HEK293T (cell line): ENCODE data around the gene PLEKHG2.
"Not testable (repeated sequence)": the region's sequence is repeated elsewhere in the genome, so short reads cannot be mapped to it uniquely, and the experiment has no call there.

Experiments
- CTCF ChIA-PET: fragments of 350-600 bp; formaldehyde crosslinking; extraction: SDS; loops from one replicate; lab custom pipeline; 2021; ENCODE audit warnings: antibody characterized with exemption, inconsistent platforms; lab: Yijun Ruan, JAX
- POLR2A ChIA-PET: fragments of 350-600 bp; formaldehyde crosslinking; extraction: SDS; loops from one replicate; lab custom pipeline; 2020; ENCODE audit warnings: antibody characterized with exemption, inconsistent platforms; lab: Yijun Ruan, JAX
- DNase-seq: peaks from one replicate; pipeline ENCODE4 v3.0.0; 2012; ENCODE audit warnings: mixed read lengths; ENCODE audit errors: extremely low spot score
- ARNT ChIP-seq: fragments of 450-650 bp; IDR thresholded peaks from 2 replicates; pipeline ENCODE4 v1.6.1; 2017; ENCODE audit warnings: mild to moderate bottlenecking
- BHLHE40 ChIP-seq: fragments of 450-650 bp; IDR thresholded peaks from 2 replicates; pipeline ENCODE4 v1.6.1; 2016; ENCODE audit warnings: mild to moderate bottlenecking, moderate library complexity, borderline replicate concordance
- CTBP1 ChIP-seq: fragments of 450-650 bp; IDR thresholded peaks from 2 replicates; pipeline ENCODE4 v1.6.1; 2016; ENCODE audit warnings: borderline replicate concordance
- ELF4 ChIP-seq: fragments of 450-650 bp; IDR thresholded peaks from 2 replicates; pipeline ENCODE4 v1.6.1; 2017; ENCODE audit warnings: antibody characterized with exemption
- FOXA1 ChIP-seq: fragments of 450-650 bp; IDR thresholded peaks from 2 replicates; pipeline ENCODE4 v1.6.1; 2016; ENCODE audit warnings: mild to moderate bottlenecking
- FOXK2 ChIP-seq: fragments of 450-650 bp; IDR thresholded peaks from 2 replicates; pipeline ENCODE4 v1.6.1; 2016; ENCODE audit warnings: mild to moderate bottlenecking
- FOXM1 ChIP-seq: fragments of 450-650 bp; IDR thresholded peaks from 2 replicates; pipeline ENCODE4 v1.6.1; 2017; ENCODE audit warnings: mild to moderate bottlenecking, borderline replicate concordance
- HDGF ChIP-seq: fragments of 450-650 bp; IDR thresholded peaks from 2 replicates; pipeline ENCODE4 v1.6.1; 2017; ENCODE audit warnings: antibody characterized with exemption, borderline replicate concordance
- L3MBTL2 ChIP-seq: fragments of 450-650 bp; conservative IDR thresholded peaks from 2 replicates; pipeline ENCODE4 v1.6.1; 2016; ENCODE audit warnings: mild to moderate bottlenecking
- LEF1 ChIP-seq: fragments of 450-650 bp; IDR thresholded peaks from 2 replicates; pipeline ENCODE4 v1.6.1; 2017; ENCODE audit warnings: mild to moderate bottlenecking, borderline replicate concordance
- NFRKB ChIP-seq: fragments of 450-650 bp; IDR thresholded peaks from 2 replicates; pipeline ENCODE4 v1.6.1; 2016; ENCODE audit warnings: mild to moderate bottlenecking, moderate library complexity
- PKNOX1 ChIP-seq: fragments of 450-650 bp; IDR thresholded peaks from 2 replicates; pipeline ENCODE4 v1.6.1; 2016
- SP1 ChIP-seq: fragments of 450-650 bp; IDR thresholded peaks from 2 replicates; pipeline ENCODE4 v1.6.1; 2017
- SUZ12 ChIP-seq: fragments of 450-650 bp; IDR thresholded peaks from 2 replicates; pipeline ENCODE4 v1.6.1; 2016; ENCODE audit warnings: mild to moderate bottlenecking
- TARDBP ChIP-seq: fragments of 450-650 bp; IDR thresholded peaks from 2 replicates; pipeline ENCODE4 v1.6.1; 2016
- ZNF384 ChIP-seq: fragments of 450-650 bp; IDR thresholded peaks from 2 replicates; pipeline ENCODE4 v1.6.1; 2016

The PLEKHG2 gene

GRCh38 chr19:39370735-39371134, 41.7 kb upstream of the PLEKHG2 start:
- POLR2A ChIA-PET = interaction anchor here (1.1 kb wide), 1 partner anchor 28 kb away, joined by 3 read pairs; no protein-coding TSS in a partner anchor

GRCh38 chr19:39372047-39372802, 40.2 kb upstream of the PLEKHG2 start:
- TF ChIP-seq SP1 (no peak), ZNF384 (no peak), BHLHE40 (no peak), ARNT (no peak)
- DNase-seq = no peak
- ChIA-PET CTCF (no interaction called here), POLR2A (no interaction called here)

More at GRCh38 chr19:39370735-39371134, 41.7 kb upstream of the PLEKHG2 start:
- TF ChIP-seq TARDBP (no peak), BHLHE40 (no peak), FOXA1 (no peak), ZNF384 (no peak), CTBP1 (no peak), PKNOX1 (no peak), FOXM1 (no peak), NFRKB (no peak), ARNT (no peak), L3MBTL2 (no peak), ELF4 (no peak), FOXK2 (no peak)
- CTCF ChIA-PET = no interaction called here
- DNase-seq = no peak

GRCh38 chr19:39372941-39373340, 39.5 kb upstream of the PLEKHG2 start:
- no peak for DNase-seq
- TF ChIP-seq BHLHE40 (no peak), TARDBP (no peak), LEF1 (no peak), ZNF384 (no peak), FOXM1 (no peak), FOXK2 (no peak), CTBP1 (no peak)
- CTCF ChIA-PET = no interaction called here
- POLR2A ChIA-PET = no interaction called here

GRCh38 chr19:39375929-39376328, 36.5 kb upstream of the PLEKHG2 start:
- TF ChIP-seq HDGF (no peak), L3MBTL2 (no peak), PKNOX1 (no peak), SP1 (no peak), SUZ12 (no peak), CTBP1 (no peak), FOXA1 (no peak), BHLHE40 (no peak), FOXK2 (no peak)
- ChIA-PET CTCF (no interaction called here), POLR2A (no interaction called here)
- no peak for DNase-seq

GRCh38 chr19:39377373-39378362, 34.8 kb upstream of the PLEKHG2 start:
- ChIA-PET POLR2A (interaction anchor here (0.7 kb wide), 1 partner anchor 58 kb away, joined by 3 read pairs; the partner anchor contains the start of gene RPS16), CTCF (no interaction called here)
- TF ChIP-seq ELF4 (no peak), FOXA1 (no peak), L3MBTL2 (no peak), SP1 (no peak), ZNF384 (no peak), HDGF (no peak), CTBP1 (no peak), ARNT (no peak), LEF1 (no peak), NFRKB (no peak)
- no peak for DNase-seq

GRCh38 chr19:39379366-39379765, 33.1 kb upstream of the PLEKHG2 start:
- CTCF ChIA-PET, POLR2A ChIA-PET, DNase-seq: not testable (repeated sequence)

- no peak for DNase-seq
- no peak for TF ChIP-seq ZNF384
- no peak for TF ChIP-seq ARNT
- TF ChIP-seq HDGF = no peak
- no peak for TF ChIP-seq LEF1
- no peak for TF ChIP-seq NFRKB
- no peak for TF ChIP-seq SP1
- no peak for TF ChIP-seq FOXK2
- TF ChIP-seq TARDBP = no peak
- TF ChIP-seq BHLHE40 = no peak
- no peak for TF ChIP-seq FOXM1
- TF ChIP-seq L3MBTL2 = no peak
- CTCF ChIA-PET = no interaction called here
- POLR2A ChIA-PET = no interaction called here
These were observed 32.5 kb upstream of the PLEKHG2 start for GRCh38 chr19:39379865-39380396.
